HL-60 (cell line): ENCODE results near the gene HAPLN2.

Experiments
- DNase-seq, 2 experiments: peaks; one replicate each; pipeline ENCODE4 v3.0.0-alpha.2; 2010 to 2020; ENCODE audit warnings: low read depth in 1 of 2, low spot score in 1 of 2
- H3K27ac ChIP-seq: fragments of 250-450 bp; sonication (Bioruptor Pico); replicated peaks from 2 replicates; pipeline ENCODE4 v1.5.1; 2020; ENCODE audit warnings: mild to moderate bottlenecking, moderate library complexity
- H3K27me3 ChIP-seq: fragments of 250-450 bp; sonication (Bioruptor Pico); 2 replicates; pipeline ENCODE4 v1.5.1; 2021; ENCODE audit warnings: mild to moderate bottlenecking, moderate library complexity; ENCODE audit not compliant: insufficient read depth, poor library complexity, severe bottlenecking
- H3K4me3 ChIP-seq: replicated peaks from 2 replicates; pipeline ENCODE4 v1.5.1; 2011; ENCODE audit warnings: mild to moderate bottlenecking, control low read depth, low read length; ENCODE audit not compliant: insufficient read depth
- CTCF ChIP-seq: IDR thresholded peaks from one replicate; pipeline ENCODE4 v1.5.1; 2011; ENCODE audit warnings: low read length, control low read depth, inconsistent platforms; ENCODE audit not compliant: insufficient read depth
- GABPA ChIP-seq: IDR thresholded peaks from 2 replicates; pipeline ENCODE4 v1.6.1; 2012; ENCODE audit warnings: low read depth
- POLR2AphosphoS5 ChIP-seq: IDR thresholded peaks from 2 replicates; pipeline ENCODE4 v1.6.1; 2012; ENCODE audit warnings: low read depth
- REST ChIP-seq: IDR thresholded peaks from 2 replicates; pipeline ENCODE4 v1.6.1; 2012; ENCODE audit warnings: low read depth; ENCODE audit not compliant: insufficient replicate concordance
- SPI1 ChIP-seq: IDR thresholded peaks from 2 replicates; pipeline ENCODE4 v1.6.1; 2012; ENCODE audit warnings: low read depth, mild to moderate bottlenecking, borderline replicate concordance
- long read RNA-seq: library from polyadenylated mRNA; unstranded; transcript quantifications from one replicate; pipeline ENCODE4 v2.0.0, GENCODE V29; 2020

The HAPLN2 gene
- long read RNA-seq: 0 reads

GRCh38 chr1:156618853-156619581, at the start of gene HAPLN2:
HAPLN2 (plus strand) TSS chr1:156619415; CDS start chr1:156623491, 4,076 bp downstream.
- DNase-seq: no peak
- TF ChIP-seq SPI1 (no peak), CTCF (peak; percentile 44)
- Histone ChIP-seq H3K27ac (no peak within 1 kb of the TSS), H3K4me3 (no peak within 1 kb of the TSS), H3K27me3 (peaks cover 46% of the 10 kb centered on the region)

GRCh38 chr1:156571261-156571852, 47.9 kb upstream of the HAPLN2 start:
- no peak for DNase-seq
- peak overlapping the region; percentile 45; the same call in 1 of the 2 replicates for H3K27ac ChIP-seq
- TF ChIP-seq POLR2AphosphoS5: no peak
- no peak for TF ChIP-seq SPI1
- TF ChIP-seq REST: no peak
- TF ChIP-seq GABPA: no peak
- TF ChIP-seq CTCF: no peak
- H3K4me3 ChIP-seq: peak overlapping the region; percentile 87
- no peaks in the 10 kb centered on the region for H3K27me3 ChIP-seq

GRCh38 chr1:156571919-156572662, 47.1 kb upstream of the HAPLN2 start, which contains the start of gene IQGAP3:
IQGAP3 (minus strand) TSS chr1:156572565; CDS start chr1:156572529, 36 bp downstream.
- peak within 1 kb of the TSS; percentile 87 for H3K4me3 ChIP-seq
- H3K27me3 ChIP-seq: no peaks in the 10 kb centered on the region
- peak; percentile 86 for TF ChIP-seq SPI1
- no peak for TF ChIP-seq CTCF
- TF ChIP-seq GABPA: peak; percentile 85
- peak; percentile 52; the same call in 1 of the 2 replicates for TF ChIP-seq POLR2AphosphoS5
- no peak for TF ChIP-seq REST
- H3K27ac ChIP-seq: peak within 1 kb of the TSS; percentile 45
- DNase-seq: peak in 1 of 2 experiments; percentile 88
